Astrocyte (in vitro differentiated cells and primary cell): Measurements from ENCODE around the gene DYRK1A. TPM values are rescaled to one million over a fixed set of nuclear protein-coding genes. Genes with fewer than 3 reads are reported as not detected.

ENCODE experiments used
- DNase-seq: peaks from one replicate; pipeline ENCODE4 v3.0.0-alpha.2; 2010; ENCODE audit warnings: low read depth
- FAIRE-seq: peaks from 2 replicates; lab custom pipeline; 2011; peaks lifted over from hg19 to GRCh38; lab: Jason Lieb, UNC
- H2AFZ ChIP-seq: 2 replicates; pipeline ENCODE4 v1.6.0; 2012; ENCODE audit warnings: low read depth, low read length, inconsistent platforms
- H3K27ac ChIP-seq: 2 replicates; pipeline ENCODE4 v1.5.1; 2011; ENCODE audit warnings: low read depth, low read length, inconsistent platforms
- H3K27me3 ChIP-seq: 2 replicates; pipeline ENCODE4 v1.6.0; 2011; ENCODE audit warnings: low read length, inconsistent platforms; ENCODE audit not compliant: insufficient read depth
- H3K36me3 ChIP-seq: 2 replicates; pipeline ENCODE4 v1.5.1; 2011; ENCODE audit warnings: low read length, inconsistent platforms; ENCODE audit not compliant: insufficient read depth
- H3K4me1 ChIP-seq: 2 replicates; pipeline ENCODE4 v1.5.1; 2011; ENCODE audit warnings: low read length, inconsistent platforms; ENCODE audit not compliant: insufficient read depth
- H3K4me2 ChIP-seq: 2 replicates; pipeline ENCODE4 v1.6.0; 2012; ENCODE audit warnings: low read length, inconsistent platforms
- H3K4me3 ChIP-seq: 2 replicates; pipeline ENCODE4 v1.5.1; 2011; ENCODE audit warnings: low read depth, mild to moderate bottlenecking, low read length, inconsistent platforms; ENCODE audit not compliant: insufficient read depth
- H3K79me2 ChIP-seq: 2 replicates; pipeline ENCODE4 v1.6.0; 2012; ENCODE audit warnings: mild to moderate bottlenecking, low read length, inconsistent platforms; ENCODE audit not compliant: insufficient read depth
- H3K9ac ChIP-seq: 2 replicates; pipeline ENCODE4 v1.6.0; 2012; ENCODE audit warnings: mild to moderate bottlenecking, low read length, inconsistent platforms
- H3K9me3 ChIP-seq: 2 replicates; pipeline ENCODE4 v1.5.1; 2012; ENCODE audit warnings: low read depth, mild to moderate bottlenecking, low read length, inconsistent platforms; ENCODE audit not compliant: insufficient read depth
- H4K20me1 ChIP-seq: 2 replicates; pipeline ENCODE4 v1.6.0; 2012; ENCODE audit warnings: low read length, inconsistent platforms; ENCODE audit not compliant: insufficient read depth
- H3K27ac Mint-ChIP-seq: one replicate; pipeline ENCODE4 v1.8.0; 2021; ENCODE audit warnings: mild to moderate bottlenecking, mixed read lengths; ENCODE audit not compliant: unreplicated experiment
- H3K27me3 Mint-ChIP-seq: one replicate; pipeline ENCODE4 v1.8.0; 2021; ENCODE audit warnings: low read depth, mixed read lengths; ENCODE audit not compliant: unreplicated experiment
- H3K36me3 Mint-ChIP-seq: one replicate; pipeline ENCODE4 v1.8.0; 2021; ENCODE audit warnings: low read depth, mixed read lengths; ENCODE audit not compliant: unreplicated experiment
- H3K4me1 Mint-ChIP-seq: one replicate; pipeline ENCODE4 v1.8.0; 2021; ENCODE audit warnings: low read depth, mixed read lengths; ENCODE audit not compliant: unreplicated experiment
- H3K4me3 Mint-ChIP-seq: one replicate; pipeline ENCODE4 v1.8.0; 2021; ENCODE audit warnings: mild to moderate bottlenecking, moderate library complexity, mixed read lengths; ENCODE audit not compliant: unreplicated experiment
- H3K9me3 Mint-ChIP-seq: one replicate; pipeline ENCODE4 v1.8.0; 2021; ENCODE audit warnings: mild to moderate bottlenecking, mixed read lengths; ENCODE audit not compliant: unreplicated experiment
- CTCF ChIP-seq: IDR thresholded peaks from 2 replicates; pipeline ENCODE4 v1.5.1; 2011; ENCODE audit warnings: low read depth, mild to moderate bottlenecking, inconsistent platforms, low read length, moderate library complexity; ENCODE audit not compliant: insufficient read depth
- EZH2 ChIP-seq: IDR thresholded peaks from 2 replicates; pipeline ENCODE4 v1.6.1; 2012; ENCODE audit warnings: mild to moderate bottlenecking, low read length, inconsistent platforms; ENCODE audit not compliant: insufficient read depth
- total RNA-seq: library from RNA; stranded (reverse); gene quantifications from 2 replicates; pipeline ENCODE4 v1.2.1, GENCODE V29; 2021

The DYRK1A gene
- total RNA-seq, 1 donor from 2014 or later: 44.6 TPM

GRCh38 chr21:37338671-37339551 lies 27.7 kb upstream of the DYRK1A start:
- H3K27ac Mint-ChIP-seq: peak overlapping the region; percentile 96

GRCh38 chr21:37339552-37339939 lies 27.0 kb upstream of the DYRK1A start:
- H3K9me3 ChIP-seq: no peaks in the 10 kb centered on the region
- FAIRE-seq: no peak
- no peaks in the 10 kb centered on the region for H4K20me1 ChIP-seq
- TF ChIP-seq CTCF: no peak
- TF ChIP-seq EZH2: no peak
- H3K27ac ChIP-seq: peak overlapping the region; percentile 90
- Mint-ChIP-seq H3K4me1 (peaks cover 32% of the 10 kb centered on the region), H3K4me3 (no peak overlapping the region), H3K27ac (peak overlapping the region; percentile 96), H3K36me3 (no peaks in the 10 kb centered on the region), H3K27me3 (no peaks in the 10 kb centered on the region), H3K9me3 (peaks cover 10% of the 10 kb centered on the region)
- H3K4me3 ChIP-seq: no peak overlapping the region
- H3K9ac ChIP-seq: peak overlapping the region; percentile 68
- no peaks in the 10 kb centered on the region for H3K79me2 ChIP-seq
- H3K4me1 ChIP-seq: peaks cover 13% of the 10 kb centered on the region
- peak overlapping the region; percentile 72 for H3K4me2 ChIP-seq
- no peak overlapping the region for H2AFZ ChIP-seq
- no peaks in the 10 kb centered on the region for H3K36me3 ChIP-seq
- H3K27me3 ChIP-seq: no peaks in the 10 kb centered on the region
- DNase-seq: no peak

More at GRCh38 chr21:37338671-37339551, 27.7 kb upstream of the DYRK1A start:
- DNase-seq (peak; percentile 89), FAIRE-seq (peak; percentile 60)
- H3K4me3 Mint-ChIP-seq: peak overlapping the region; percentile 52
- no peaks in the 10 kb centered on the region for H3K27me3 Mint-ChIP-seq
- peaks cover 7% of the 10 kb centered on the region for H3K9me3 Mint-ChIP-seq
- H3K36me3 Mint-ChIP-seq: no peaks in the 10 kb centered on the region
- Histone ChIP-seq H3K4me1 (peaks cover 13% of the 10 kb centered on the region), H3K79me2 (no peaks in the 10 kb centered on the region), H3K27ac (peak overlapping the region; percentile 90), H3K36me3 (no peaks in the 10 kb centered on the region), H3K27me3 (no peaks in the 10 kb centered on the region), H2AFZ (peak overlapping the region; percentile 74), H3K9ac (peak overlapping the region; percentile 68), H4K20me1 (no peaks in the 10 kb centered on the region), H3K4me2 (peak overlapping the region; percentile 72), H3K4me3 (peak overlapping the region; percentile 23), H3K9me3 (no peaks in the 10 kb centered on the region)
- peaks cover 32% of the 10 kb centered on the region for H3K4me1 Mint-ChIP-seq
- no peak for TF ChIP-seq EZH2
- no peak for TF ChIP-seq CTCF
